ENCODE data around the gene ANO1.

Gene ANO1

GRCh38 chr11:70113801-70114200, 35.7 kb downstream of the ANO1 start:
- Histone ChIP-seq H2AFZ (ENCODE audit: low read length) (no peak overlapping the region), H3K27me3 (replicated peaks; ENCODE audit: insufficient read depth, low read length) (peaks cover 92% of the 10 kb centered on the region), H3K9me2 (replicated peaks; ENCODE audit: insufficient read depth, low read length) (no peaks in the 10 kb centered on the region), H3K4me2 (ENCODE audit: low read depth, low read length) (no peak overlapping the region), H3K36me3 (replicated peaks; ENCODE audit: insufficient read depth, low read length) (no peaks in the 10 kb centered on the region), H3K4me1 (ENCODE audit: low read length) (no peaks in the 10 kb centered on the region), H3K27ac (ENCODE audit: low read length) (no peak overlapping the region), H3K79me2 (ENCODE audit: low read length) (no peaks in the 10 kb centered on the region), H3K9me3 (replicated peaks; ENCODE audit: insufficient read depth, low read length) (no peaks in the 10 kb centered on the region), H4K20me1 (ENCODE audit: insufficient read depth, low read length) (no peaks in the 10 kb centered on the region), H3K9ac (ENCODE audit: low read length) (no peak overlapping the region), H3F3A (ENCODE audit: insufficient read depth, low read length) (no peaks in the 10 kb centered on the region), H3K4me3 (ENCODE audit: low read length) (no peak overlapping the region)
- no peak for DNase-seq
- TF ChIP-seq EZH2phosphoT487 (IDR thresholded peaks at IDR 0.05; ENCODE audit: low read length) (no peak), CTCF (IDR thresholded peaks at IDR 0.05; ENCODE audit: low read length) (no peak), EZH2 (optimal IDR thresholded peaks at IDR 0.05; ENCODE audit: low read depth, low read length) (no peak)

- Histone ChIP-seq H4K20me1 (ENCODE audit: insufficient read depth, low read length) (no peaks in the 10 kb centered on the region), H3K27me3 (replicated peaks; ENCODE audit: insufficient read depth, low read length) (peaks cover 86% of the 10 kb centered on the region), H3K4me1 (ENCODE audit: low read length) (no peaks in the 10 kb centered on the region), H3F3A (ENCODE audit: insufficient read depth, low read length) (no peaks in the 10 kb centered on the region), H3K9ac (ENCODE audit: low read length) (no peak overlapping the region), H3K9me2 (replicated peaks; ENCODE audit: insufficient read depth, low read length) (no peaks in the 10 kb centered on the region), H3K36me3 (replicated peaks; ENCODE audit: insufficient read depth, low read length) (no peaks in the 10 kb centered on the region), H3K79me2 (ENCODE audit: low read length) (no peaks in the 10 kb centered on the region), H3K4me2 (ENCODE audit: low read depth, low read length) (no peak overlapping the region), H3K4me3 (ENCODE audit: low read length) (no peak overlapping the region), H3K27ac (ENCODE audit: low read length) (no peak overlapping the region), H2AFZ (ENCODE audit: low read length) (no peak overlapping the region), H3K9me3 (replicated peaks; ENCODE audit: insufficient read depth, low read length) (no peaks in the 10 kb centered on the region)
- DNase-seq: no peak
- TF ChIP-seq CTCF (IDR thresholded peaks at IDR 0.05; ENCODE audit: low read length): no peak
- no peak for TF ChIP-seq EZH2phosphoT487 (IDR thresholded peaks at IDR 0.05; ENCODE audit: low read length)
- no peak for TF ChIP-seq EZH2 (optimal IDR thresholded peaks at IDR 0.05; ENCODE audit: low read depth, low read length)
These were observed 37.7 kb downstream of the ANO1 start for GRCh38 chr11:70115778-70116177.

- Histone ChIP-seq H3K27ac (ENCODE audit: low read length) (no peak overlapping the region), H4K20me1 (ENCODE audit: insufficient read depth, low read length) (no peaks in the 10 kb centered on the region), H3K79me2 (ENCODE audit: low read length) (no peaks in the 10 kb centered on the region), H2AFZ (ENCODE audit: low read length) (no peak overlapping the region), H3K36me3 (replicated peaks; ENCODE audit: insufficient read depth, low read length) (no peaks in the 10 kb centered on the region), H3K4me3 (ENCODE audit: low read length) (no peak overlapping the region), H3K4me2 (ENCODE audit: low read depth, low read length) (no peak overlapping the region), H3K9me2 (replicated peaks; ENCODE audit: insufficient read depth, low read length) (no peaks in the 10 kb centered on the region), H3K27me3 (replicated peaks; ENCODE audit: insufficient read depth, low read length) (peaks cover 84% of the 10 kb centered on the region), H3K4me1 (ENCODE audit: low read length) (no peaks in the 10 kb centered on the region), H3F3A (ENCODE audit: insufficient read depth, low read length) (no peaks in the 10 kb centered on the region), H3K9me3 (replicated peaks; ENCODE audit: insufficient read depth, low read length) (no peaks in the 10 kb centered on the region), H3K9ac (ENCODE audit: low read length) (no peak overlapping the region)
- TF ChIP-seq CTCF (IDR thresholded peaks at IDR 0.05; ENCODE audit: low read length) (no peak), EZH2phosphoT487 (IDR thresholded peaks at IDR 0.05; ENCODE audit: low read length) (no peak), EZH2 (optimal IDR thresholded peaks at IDR 0.05; ENCODE audit: low read depth, low read length) (no peak)
- no peak for DNase-seq
These were observed 38.4 kb downstream of the ANO1 start for GRCh38 chr11:70116386-70117065.
